Measurements from ENCODE around the gene EIF3L. TPM values are rescaled to one million over a fixed set of nuclear protein-coding genes. Genes with fewer than 3 reads are reported as not detected.

EIF3L gene
- total RNA-seq, 6 donors from 2014 or later, result 130 to 418 (median 248) TPM

DNA sequence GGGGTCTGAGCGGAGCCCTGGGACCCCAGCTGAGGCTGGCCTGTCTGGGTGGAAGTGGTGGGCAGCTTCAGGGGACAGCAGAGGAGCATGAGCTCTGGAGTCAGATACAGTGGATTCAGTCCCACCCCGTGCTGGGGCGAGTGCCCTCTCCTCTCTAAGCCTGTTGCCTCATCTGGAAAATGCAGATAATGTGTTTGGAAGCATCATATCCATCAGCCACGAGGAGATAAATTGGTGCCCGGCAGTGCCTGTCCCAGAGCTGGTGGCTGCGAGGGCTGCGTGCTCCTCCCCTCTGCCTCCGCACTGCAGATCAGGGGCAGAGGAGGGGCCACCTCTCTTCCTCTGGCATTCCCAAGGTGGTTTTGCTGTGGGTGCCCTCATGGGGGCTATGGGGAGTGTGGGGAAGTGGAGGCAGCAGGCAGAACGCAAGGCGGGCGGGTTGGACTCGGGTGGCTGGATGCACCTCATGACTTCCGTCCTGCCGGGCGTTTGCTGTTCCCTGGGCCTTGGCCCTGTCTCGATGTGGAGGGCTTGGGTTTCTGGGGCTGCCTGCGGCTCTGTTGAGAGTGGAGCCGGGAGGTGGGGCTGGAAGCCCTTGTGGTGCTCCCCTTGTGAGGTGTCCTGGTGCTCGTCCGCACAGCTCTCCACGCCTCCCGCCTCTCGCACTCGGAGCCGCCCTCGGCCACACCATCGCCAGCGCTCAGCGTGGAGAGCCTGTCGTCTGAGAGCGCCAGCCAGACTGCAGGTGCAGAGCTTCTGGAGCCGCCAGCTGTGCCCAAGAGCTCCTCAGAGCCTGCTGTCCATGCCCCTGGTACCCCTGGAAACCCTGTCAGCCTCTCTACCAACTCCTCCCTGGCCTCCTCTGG, 77.8 kb downstream of the EIF3L start:
- no peak overlapping the region for H3K4me3 ChIP-seq
- no peaks in the 10 kb centered on the region for H3K9me3 ChIP-seq
- no peak for ATAC-seq (ENCODE audit: low FRiP score in 2 of 2)
- TF ChIP-seq POLR2A (IDR thresholded peaks at IDR 0.05) (no peak), EP300 (IDR thresholded peaks at IDR 0.05) (no peak), POLR2AphosphoS5 (IDR thresholded peaks at IDR 0.05) (no peak)
- TF ChIP-seq, protein P1, sequence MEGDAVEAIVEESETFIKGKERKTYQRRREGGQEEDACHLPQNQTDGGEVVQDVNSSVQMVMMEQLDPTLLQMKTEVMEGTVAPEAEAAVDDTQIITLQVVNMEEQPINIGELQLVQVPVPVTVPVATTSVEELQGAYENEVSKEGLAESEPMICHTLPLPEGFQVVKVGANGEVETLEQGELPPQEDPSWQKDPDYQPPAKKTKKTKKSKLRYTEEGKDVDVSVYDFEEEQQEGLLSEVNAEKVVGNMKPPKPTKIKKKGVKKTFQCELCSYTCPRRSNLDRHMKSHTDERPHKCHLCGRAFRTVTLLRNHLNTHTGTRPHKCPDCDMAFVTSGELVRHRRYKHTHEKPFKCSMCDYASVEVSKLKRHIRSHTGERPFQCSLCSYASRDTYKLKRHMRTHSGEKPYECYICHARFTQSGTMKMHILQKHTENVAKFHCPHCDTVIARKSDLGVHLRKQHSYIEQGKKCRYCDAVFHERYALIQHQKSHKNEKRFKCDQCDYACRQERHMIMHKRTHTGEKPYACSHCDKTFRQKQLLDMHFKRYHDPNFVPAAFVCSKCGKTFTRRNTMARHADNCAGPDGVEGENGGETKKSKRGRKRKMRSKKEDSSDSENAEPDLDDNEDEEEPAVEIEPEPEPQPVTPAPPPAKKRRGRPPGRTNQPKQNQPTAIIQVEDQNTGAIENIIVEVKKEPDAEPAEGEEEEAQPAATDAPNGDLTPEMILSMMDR (IDR thresholded peaks at IDR 0.05), result no peak
- peak in 1 of 2 donors; percentile 78 for DNase-seq
- H3K4me1 ChIP-seq, result peaks cover 8 to 26% (median 21%) of the 10 kb centered on the region in 4 donors
- no peaks in the 10 kb centered on the region for H3K27me3 ChIP-seq
- H3K36me3 ChIP-seq, result peaks cover 0 to 86% (median 52%) of the 10 kb centered on the region in 4 donors
- WGBS, 2 donors, result 94 to 97% methylated on average over 24 to 32 of the region's 32 CpGs
- no peak overlapping the region for H3K27ac ChIP-seq

DNA sequence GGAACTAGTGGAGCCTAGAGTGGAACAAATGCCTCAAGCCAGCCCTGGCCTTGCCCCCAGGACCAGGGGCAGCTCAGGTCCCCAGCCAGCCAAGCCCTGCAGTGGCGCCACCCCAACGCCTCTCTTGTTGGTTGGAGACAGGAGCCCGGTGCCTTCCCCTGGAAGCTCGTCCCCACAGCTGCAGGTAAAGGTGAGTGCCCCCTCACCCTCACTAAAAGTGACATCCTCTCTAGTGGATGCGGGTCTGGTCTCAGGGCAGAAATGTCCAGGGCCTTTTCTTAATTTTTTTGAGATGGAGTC, 78.4 kb downstream of the EIF3L start:
- DNase-seq (no peak), ATAC-seq (ENCODE audit: low FRiP score in 2 of 2) (no peak)
- TF ChIP-seq EP300 (IDR thresholded peaks at IDR 0.05) (no peak), POLR2A (IDR thresholded peaks at IDR 0.05) (no peak), POLR2AphosphoS5 (IDR thresholded peaks at IDR 0.05) (no peak)
- TF ChIP-seq, protein P1 (IDR thresholded peaks at IDR 0.05), result no peak
- Histone ChIP-seq H3K9me3 (no peaks in the 10 kb centered on the region), H3K27me3 (no peaks in the 10 kb centered on the region), H3K4me3 (no peak overlapping the region), H3K36me3 (peaks cover 0 to 88% (median 52%) of the 10 kb centered on the region in 4 donors), H3K4me1 (peaks cover 8 to 31% (median 26%) of the 10 kb centered on the region in 4 donors), H3K27ac (no peak overlapping the region)
- WGBS, 2 donors, result 100% methylated on average over 3 to 5 of the region's 5 CpGs

DNA sequence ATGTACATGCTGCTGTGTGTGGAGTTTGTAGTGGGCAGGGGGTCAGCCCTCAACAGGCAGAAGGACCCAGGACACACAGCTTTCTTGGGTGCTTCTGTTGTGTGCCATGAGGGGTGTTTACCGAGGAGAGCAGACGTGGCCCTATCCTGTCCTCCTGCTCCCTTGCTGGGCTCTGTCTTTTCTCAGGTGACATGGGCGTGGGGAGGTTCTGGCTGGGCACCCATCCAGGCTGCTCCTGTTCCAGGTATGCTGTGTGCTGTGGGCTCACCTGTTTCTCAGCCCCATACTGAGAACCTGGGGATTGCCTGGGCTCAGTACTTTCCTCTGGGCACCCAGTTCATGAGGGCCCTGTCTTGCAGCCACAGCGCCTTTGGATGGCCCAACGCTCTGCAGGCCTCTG, 80.2 kb downstream of the EIF3L start:
- Histone ChIP-seq H3K36me3 (peaks cover 0 to 79% (median 45%) of the 10 kb centered on the region in 4 donors), H3K27ac (peak overlapping the region in 3 of 4 donors; percentile 15 to 58 (median 52)), H3K4me1 (peaks cover 25 to 49% (median 44%) of the 10 kb centered on the region in 4 donors), H3K9me3 (no peaks in the 10 kb centered on the region), H3K4me3 (no peak overlapping the region), H3K27me3 (no peaks in the 10 kb centered on the region)
- ATAC-seq (ENCODE audit: low FRiP score in 2 of 2), result no peak
- peak in 1 of 2 donors; percentile 44 for DNase-seq
- 67 to 90% methylated on average over 3 to 5 of the region's 5 CpGs for WGBS, 2 donors
- TF ChIP-seq, protein P1 (IDR thresholded peaks at IDR 0.05), result no peak
- TF ChIP-seq POLR2AphosphoS5 (IDR thresholded peaks at IDR 0.05) (no peak), EP300 (IDR thresholded peaks at IDR 0.05) (no peak), POLR2A (IDR thresholded peaks at IDR 0.05) (no peak)

DNA sequence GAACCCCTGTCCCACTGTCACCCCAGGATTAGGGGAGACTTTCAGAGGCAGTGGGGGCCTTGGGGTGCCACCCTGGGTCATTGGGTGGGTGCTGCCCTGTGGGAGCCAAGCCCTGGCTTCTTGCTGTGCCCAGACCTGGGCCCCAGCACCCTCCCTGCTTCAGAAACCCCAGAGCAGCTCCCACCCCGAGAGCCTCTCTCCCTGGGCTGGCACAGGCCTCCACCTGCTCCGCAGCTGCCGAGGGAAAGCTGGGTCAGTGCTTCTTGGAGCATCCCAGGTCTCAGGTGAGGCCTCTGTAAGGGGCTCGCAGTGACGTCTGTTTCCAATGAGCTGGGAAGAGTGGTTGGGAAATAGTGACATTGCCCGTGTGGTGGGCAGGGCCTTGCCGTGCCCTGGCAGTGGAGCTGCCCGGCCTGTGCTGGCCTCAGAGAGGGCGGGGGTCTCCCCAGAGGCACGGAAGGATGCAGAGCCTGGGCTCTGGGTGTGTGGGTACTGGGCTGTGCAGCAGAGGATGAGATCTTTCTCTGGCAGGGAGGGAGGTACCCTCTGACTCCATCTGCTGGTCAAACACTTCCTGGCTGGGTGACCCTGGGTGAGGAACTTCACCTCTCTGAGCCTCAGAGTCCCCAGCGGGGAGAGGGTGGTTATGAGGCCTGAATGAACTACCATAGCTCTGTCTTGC, 81.2 kb downstream of the EIF3L start:
- DNase-seq, result peak in 1 of 2 donors; percentile 31
- Histone ChIP-seq H3K27ac (peak overlapping the region in 3 of 4 donors; percentile 52 to 62 (median 52)), H3K27me3 (no peaks in the 10 kb centered on the region), H3K36me3 (peaks cover 0 to 73% (median 40%) of the 10 kb centered on the region in 4 donors), H3K4me1 (peaks cover 30 to 54% (median 46%) of the 10 kb centered on the region in 4 donors), H3K9me3 (no peaks in the 10 kb centered on the region), H3K4me3 (no peak overlapping the region)
- 43 to 63% methylated on average over 1 to 11 of the region's 11 CpGs for WGBS, 2 donors
- TF ChIP-seq POLR2A (IDR thresholded peaks at IDR 0.05) (no peak), POLR2AphosphoS5 (IDR thresholded peaks at IDR 0.05) (no peak)
- TF ChIP-seq, protein P1 (IDR thresholded peaks at IDR 0.05), result peak in 4 of 6 experiments; percentile 25 to 48 (median 36)
- peak in 1 of 2 donors; percentile 19 for ATAC-seq (ENCODE audit: low FRiP score in 2 of 2)
